GM10248 (cell line): ENCODE results near the gene ATP1A3.

Experiments used
- CTCF ChIA-PET: fragments of 300-600 bp; sonication (Branson Sonifier 250); formaldehyde crosslinking; extraction: SDS; loops from one replicate; lab custom pipeline; 2021; ENCODE audit warnings: antibody characterized with exemption; lab: Yijun Ruan, JAX
- POLR2A ChIA-PET: fragments of 350-650 bp; sonication (Branson Sonifier 250); formaldehyde crosslinking; extraction: SDS; loops from one replicate; lab custom pipeline; 2020; ENCODE audit warnings: antibody characterized with exemption; lab: Yijun Ruan, JAX
- DNase-seq: peaks from one replicate; pipeline ENCODE4 v3.0.0; 2012; ENCODE audit errors: extremely low spot score
- CTCF ChIP-seq: IDR thresholded peaks from 2 replicates; pipeline ENCODE4 v1.5.1; 2012; ENCODE audit warnings: mild to moderate bottlenecking, low read depth; ENCODE audit errors: extremely low read depth, missing control alignments, control extremely low read depth

ATP1A3 gene

GRCh38 chr19:41977916-41978315 is 16.1 kb downstream of the ATP1A3 start:
- POLR2A ChIA-PET: no interaction called here
- DNase-seq: no peak
- TF ChIP-seq CTCF: no peak
- CTCF ChIA-PET: interaction anchor here (0.6 kb wide), 1 partner anchor 35 kb away, joined by 3 read pairs; no protein-coding TSS in a partner anchor

- POLR2A ChIA-PET: interaction anchor here (0.6 kb wide), 1 partner anchor 53 kb away, joined by 3 read pairs; no protein-coding TSS in a partner anchor
These were observed 19.4 kb downstream of the ATP1A3 start for GRCh38 chr19:41974652-41975051.

GRCh38 chr19:41971363-41971762 is 22.7 kb downstream of the ATP1A3 start:
- DNase-seq: no peak
- POLR2A ChIA-PET: no interaction called here
- TF ChIP-seq CTCF: no peak
- CTCF ChIA-PET: interaction anchor here (1.4 kb wide), 1 partner anchor 13 kb away, joined by 4 read pairs; the partner anchor contains the start of gene RABAC1

More at GRCh38 chr19:41974652-41975051, 19.4 kb downstream of the ATP1A3 start:
- CTCF ChIA-PET: no interaction called here
- no peak for TF ChIP-seq CTCF
- no peak for DNase-seq

- no peak for TF ChIP-seq CTCF
- no peak for DNase-seq
- POLR2A ChIA-PET: no interaction called here
- CTCF ChIA-PET: no interaction called here
These were observed 24.1 kb downstream of the ATP1A3 start for GRCh38 chr19:41969772-41970458.

- TF ChIP-seq CTCF: no peak
- DNase-seq: no peak
- POLR2A ChIA-PET: no interaction called here
- CTCF ChIA-PET: no interaction called here
These were observed 25.1 kb downstream of the ATP1A3 start for GRCh38 chr19:41968751-41969595.

GRCh38 chr19:41967054-41967783 is 26.8 kb downstream of the ATP1A3 start:
- no peak for DNase-seq
- CTCF ChIA-PET: no interaction called here
- no peak for TF ChIP-seq CTCF
- POLR2A ChIA-PET: no interaction called here
